GM10847 (cell line): ENCODE data around the gene SAC3D1.

Experiments used
- POLR2A ChIP-seq: IDR thresholded peaks from 2 replicates; pipeline ENCODE4 v1.6.1; 2011; ENCODE audit not compliant: insufficient read length; ENCODE audit errors: extremely low read depth

Gene SAC3D1

GRCh38 chr11:65016705-65017104, 24.3 kb upstream of the SAC3D1 start:
- no peak for TF ChIP-seq POLR2A

GRCh38 chr11:65017937-65018336, 23.1 kb upstream of the SAC3D1 start:
- no peak for TF ChIP-seq POLR2A

- no peak for TF ChIP-seq POLR2A
These were observed 21.2 kb upstream of the SAC3D1 start for GRCh38 chr11:65019824-65020223.

GRCh38 chr11:65021003-65021402, 20.0 kb upstream of the SAC3D1 start:
- no peak for TF ChIP-seq POLR2A

- no peak for TF ChIP-seq POLR2A
These were observed 19.5 kb upstream of the SAC3D1 start for GRCh38 chr11:65021509-65021908.

GRCh38 chr11:65026810-65027209, 14.2 kb upstream of the SAC3D1 start:
- TF ChIP-seq POLR2A, result no peak

- peak; percentile 40 for TF ChIP-seq POLR2A
These were observed 13.6 kb upstream of the SAC3D1 start, which contains the start of gene SNX15 for GRCh38 chr11:65027213-65028067. Gene SNX15 (plus strand): TSS chr11:65027439. CDS start chr11:65027538, 99 bp downstream.

- no peak for TF ChIP-seq POLR2A
These were observed 8.8 kb upstream of the SAC3D1 start for GRCh38 chr11:65032216-65032615.

- no peak for TF ChIP-seq POLR2A
These were observed 6.6 kb upstream of the SAC3D1 start for GRCh38 chr11:65034423-65034822.

GRCh38 chr11:65035579-65035978, 5.4 kb upstream of the SAC3D1 start:
- TF ChIP-seq POLR2A, result no peak

- no peak for TF ChIP-seq POLR2A
These were observed 4.1 kb upstream of the SAC3D1 start for GRCh38 chr11:65036931-65037330.

GRCh38 chr11:65040520-65040846, 527 bp upstream of the SAC3D1 start:
- no peak for TF ChIP-seq POLR2A

- TF ChIP-seq POLR2A, result no peak
These were observed 1.9 kb downstream of the SAC3D1 start for GRCh38 chr11:65042891-65043290.

GRCh38 chr11:65043881-65044501, 3.0 kb downstream of the SAC3D1 start:
- TF ChIP-seq POLR2A, result no peak

GRCh38 chr11:65045061-65045460, 4.1 kb downstream of the SAC3D1 start:
- TF ChIP-seq POLR2A, result no peak

GRCh38 chr11:65045728-65046127, 4.7 kb downstream of the SAC3D1 start:
- no peak for TF ChIP-seq POLR2A

- TF ChIP-seq POLR2A, result no peak
These were observed 6.8 kb downstream of the SAC3D1 start for GRCh38 chr11:65047581-65048422.
